Measurements from ENCODE around the gene ZKSCAN1.

The ZKSCAN1 gene

DNA sequence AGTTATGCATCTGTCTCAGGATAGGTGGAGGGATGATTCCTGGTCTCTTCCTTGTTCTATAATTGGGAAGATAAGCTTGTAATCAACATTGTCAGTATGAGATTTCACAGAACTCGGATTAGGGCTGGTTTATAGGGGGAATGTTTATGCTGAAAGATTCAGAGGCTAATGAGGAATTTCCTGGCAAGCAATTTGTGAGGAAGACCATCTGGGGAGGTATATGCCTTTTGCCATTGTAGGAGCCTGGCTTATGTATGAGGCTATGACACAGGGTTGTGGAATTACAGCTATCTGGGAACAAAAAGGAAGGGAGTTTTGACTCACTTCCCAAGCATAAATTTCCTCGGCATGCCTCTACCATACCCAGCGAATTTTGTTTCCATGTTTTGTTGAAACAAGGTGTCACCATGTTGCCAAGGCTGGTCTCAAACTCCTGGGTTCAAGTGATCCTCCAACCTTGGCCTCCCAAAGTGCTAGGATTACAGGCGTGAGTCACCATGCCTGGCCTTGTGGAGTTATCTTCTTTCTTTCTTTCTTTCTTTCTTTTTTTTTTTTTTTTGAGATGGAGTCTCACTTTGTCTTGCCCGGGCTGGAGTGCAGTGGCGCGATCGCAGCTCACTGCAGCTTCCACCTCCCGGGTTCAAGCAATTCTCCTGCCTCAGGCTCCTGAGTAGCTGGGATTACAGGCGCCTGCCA lies 71.8 kb downstream of the ZKSCAN1 start:
- TF ChIP-seq, protein P1, sequence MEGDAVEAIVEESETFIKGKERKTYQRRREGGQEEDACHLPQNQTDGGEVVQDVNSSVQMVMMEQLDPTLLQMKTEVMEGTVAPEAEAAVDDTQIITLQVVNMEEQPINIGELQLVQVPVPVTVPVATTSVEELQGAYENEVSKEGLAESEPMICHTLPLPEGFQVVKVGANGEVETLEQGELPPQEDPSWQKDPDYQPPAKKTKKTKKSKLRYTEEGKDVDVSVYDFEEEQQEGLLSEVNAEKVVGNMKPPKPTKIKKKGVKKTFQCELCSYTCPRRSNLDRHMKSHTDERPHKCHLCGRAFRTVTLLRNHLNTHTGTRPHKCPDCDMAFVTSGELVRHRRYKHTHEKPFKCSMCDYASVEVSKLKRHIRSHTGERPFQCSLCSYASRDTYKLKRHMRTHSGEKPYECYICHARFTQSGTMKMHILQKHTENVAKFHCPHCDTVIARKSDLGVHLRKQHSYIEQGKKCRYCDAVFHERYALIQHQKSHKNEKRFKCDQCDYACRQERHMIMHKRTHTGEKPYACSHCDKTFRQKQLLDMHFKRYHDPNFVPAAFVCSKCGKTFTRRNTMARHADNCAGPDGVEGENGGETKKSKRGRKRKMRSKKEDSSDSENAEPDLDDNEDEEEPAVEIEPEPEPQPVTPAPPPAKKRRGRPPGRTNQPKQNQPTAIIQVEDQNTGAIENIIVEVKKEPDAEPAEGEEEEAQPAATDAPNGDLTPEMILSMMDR (IDR thresholded peaks at IDR 0.05; ENCODE audit: poor library complexity, severe bottlenecking) = no peak
- Histone ChIP-seq H3K9me3 (ENCODE audit: severe bottlenecking) (no peaks in the 10 kb centered on the region), H3K27ac (ENCODE audit: poor library complexity, severe bottlenecking) (peak overlapping the region; percentile 90), H3K4me1 (ENCODE audit: insufficient read depth, poor library complexity, severe bottlenecking) (peaks cover 18% of the 10 kb centered on the region), H3K36me3 (ENCODE audit: low read depth) (peaks cover 21% of the 10 kb centered on the region), H3K27me3 (ENCODE audit: insufficient read depth, poor library complexity, severe bottlenecking) (no peaks in the 10 kb centered on the region), H3K4me3 (ENCODE audit: severe bottlenecking) (no peak overlapping the region)
- DNase-seq (ENCODE audit: low spot score) (no peak), ATAC-seq (ENCODE audit: low read depth) (peak; percentile 71)

DNA sequence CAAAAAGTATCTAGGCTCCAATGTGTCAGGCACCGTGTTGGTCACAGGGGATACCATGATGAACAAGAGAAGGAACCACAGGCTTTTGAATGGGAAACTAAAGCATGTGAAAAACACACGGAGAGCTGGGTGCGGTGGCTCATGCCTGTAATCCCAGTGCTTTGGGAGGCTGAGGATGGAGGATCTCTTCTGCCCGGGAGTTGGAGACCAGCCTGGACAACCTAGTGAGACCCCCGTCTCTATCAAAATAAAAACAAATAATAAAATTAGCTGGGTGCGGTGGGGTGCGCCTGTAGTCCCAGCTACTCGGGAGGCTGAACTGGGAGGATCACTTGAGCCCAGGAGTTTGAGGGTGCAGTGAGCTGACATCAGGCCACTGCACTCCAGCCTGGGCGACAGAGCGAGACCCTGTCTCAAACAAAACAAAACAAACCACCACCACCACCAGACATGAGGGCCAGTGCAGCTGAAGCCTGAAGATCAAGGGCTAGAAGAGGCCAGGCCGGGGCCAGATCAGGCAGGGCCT lies 72.8 kb downstream of the ZKSCAN1 start:
- Histone ChIP-seq H3K27me3 (ENCODE audit: insufficient read depth, poor library complexity, severe bottlenecking) (no peaks in the 10 kb centered on the region), H3K4me1 (ENCODE audit: insufficient read depth, poor library complexity, severe bottlenecking) (peaks cover 15% of the 10 kb centered on the region), H3K36me3 (ENCODE audit: low read depth) (peaks cover 30% of the 10 kb centered on the region), H3K9me3 (ENCODE audit: severe bottlenecking) (no peaks in the 10 kb centered on the region), H3K27ac (ENCODE audit: poor library complexity, severe bottlenecking) (peak overlapping the region; percentile 90), H3K4me3 (ENCODE audit: severe bottlenecking) (peak overlapping the region; percentile 56)
- ATAC-seq (ENCODE audit: low read depth) (no peak), DNase-seq (ENCODE audit: low spot score) (no peak)
- TF ChIP-seq, protein P1 (IDR thresholded peaks at IDR 0.05; ENCODE audit: poor library complexity, severe bottlenecking) = no peak

DNA sequence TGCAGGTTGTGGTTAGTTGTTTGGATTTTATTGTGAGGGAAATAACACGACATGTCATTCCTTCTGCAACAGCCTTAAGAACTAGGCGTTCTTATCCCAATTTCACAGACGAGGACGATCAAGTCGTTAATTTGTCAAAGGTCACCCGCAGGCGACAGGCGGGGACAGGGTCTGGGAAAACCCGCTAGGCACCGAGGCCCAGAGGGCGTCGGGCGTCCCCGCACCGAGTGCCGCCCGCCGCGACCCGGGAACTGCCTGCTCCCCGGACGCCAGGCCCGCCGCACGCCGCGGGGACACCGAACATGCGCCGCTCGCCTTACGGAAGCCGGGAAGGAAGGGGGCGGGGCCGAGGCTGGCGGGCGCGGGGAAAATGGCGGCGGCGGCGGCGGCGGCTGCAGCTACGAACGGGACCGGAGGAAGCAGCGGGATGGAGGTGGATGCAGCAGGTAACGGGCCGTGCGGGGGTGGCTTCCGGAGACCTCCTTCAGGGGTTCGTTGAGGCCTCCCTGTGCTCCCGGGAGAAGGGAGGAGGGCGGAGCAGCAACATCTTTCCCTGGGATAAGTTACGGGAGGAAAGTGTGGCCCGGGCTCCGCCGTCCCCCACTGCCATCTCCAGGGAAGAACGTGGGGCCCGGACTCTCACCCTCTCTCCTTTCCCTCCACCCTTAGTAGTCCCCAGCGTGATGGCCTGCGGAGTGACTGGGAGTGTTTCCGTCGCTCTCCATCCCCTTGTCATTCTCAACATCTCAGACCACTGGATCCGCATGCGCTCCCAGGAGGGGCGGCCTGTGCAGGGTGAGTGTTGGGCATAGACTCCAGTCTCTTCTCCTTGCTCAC lies 73.4 kb downstream of the ZKSCAN1 start, which contains the start of gene COPS6:
COPS6 (plus strand) TSS at position 349 of the 837 bp plus-strand sequence; CDS start at position 371, 22 bp downstream.
- Histone ChIP-seq H3K4me3 (ENCODE audit: severe bottlenecking) (peak within 1 kb of the TSS; percentile 56), H3K27me3 (ENCODE audit: insufficient read depth, poor library complexity, severe bottlenecking) (no peaks in the 10 kb centered on the region), H3K9me3 (ENCODE audit: severe bottlenecking) (no peaks in the 10 kb centered on the region), H3K4me1 (ENCODE audit: insufficient read depth, poor library complexity, severe bottlenecking) (peaks cover 15% of the 10 kb centered on the region), H3K36me3 (ENCODE audit: low read depth) (peaks cover 37% of the 10 kb centered on the region), H3K27ac (ENCODE audit: poor library complexity, severe bottlenecking) (peak within 1 kb of the TSS; percentile 90)
- peak; percentile 6; the same call in 1 of the 3 replicates for ATAC-seq (ENCODE audit: low read depth)
- TF ChIP-seq, protein P1 (IDR thresholded peaks at IDR 0.05; ENCODE audit: poor library complexity, severe bottlenecking) = no peak
- no peak for DNase-seq (ENCODE audit: low spot score)

DNA sequence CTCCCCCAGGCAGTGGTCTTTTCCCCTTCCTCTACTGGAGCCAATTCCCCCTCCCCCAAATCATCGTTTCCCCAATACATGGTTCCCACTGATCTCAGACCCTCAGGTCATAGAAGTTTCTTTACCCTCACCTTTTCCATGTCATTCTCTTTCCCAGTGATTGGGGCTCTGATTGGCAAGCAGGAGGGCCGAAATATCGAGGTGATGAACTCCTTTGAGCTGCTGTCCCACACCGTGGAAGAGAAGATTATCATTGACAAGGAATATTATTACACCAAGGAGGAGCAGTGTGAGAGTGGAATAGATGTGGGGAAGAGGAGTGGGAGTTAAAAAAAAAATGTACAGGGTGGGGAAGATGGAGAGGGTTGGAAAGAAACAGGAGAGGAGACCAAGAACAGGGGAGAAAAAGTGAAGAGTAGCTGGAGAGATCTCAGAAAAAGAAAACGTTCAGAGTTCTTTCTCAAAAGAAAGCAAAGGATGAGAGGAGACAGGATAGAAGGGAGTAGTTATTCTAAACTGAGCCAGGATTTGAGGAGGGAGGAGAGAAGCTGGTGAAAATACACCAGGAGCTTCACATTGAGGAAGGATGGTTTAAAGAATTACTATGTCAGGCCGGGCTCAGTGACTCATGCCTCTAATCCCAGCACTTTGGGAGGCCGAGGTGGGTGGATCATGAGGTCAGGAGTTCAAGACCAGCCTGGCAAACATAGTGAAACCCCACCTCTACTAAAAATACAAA lies 74.2 kb downstream of the ZKSCAN1 start:
- Histone ChIP-seq H3K27me3 (ENCODE audit: insufficient read depth, poor library complexity, severe bottlenecking) (no peaks in the 10 kb centered on the region), H3K27ac (ENCODE audit: poor library complexity, severe bottlenecking) (peak overlapping the region; percentile 90), H3K4me3 (ENCODE audit: severe bottlenecking) (peak overlapping the region; percentile 56), H3K36me3 (ENCODE audit: low read depth) (peaks cover 45% of the 10 kb centered on the region), H3K4me1 (ENCODE audit: insufficient read depth, poor library complexity, severe bottlenecking) (peaks cover 15% of the 10 kb centered on the region), H3K9me3 (ENCODE audit: severe bottlenecking) (no peaks in the 10 kb centered on the region)
- ATAC-seq (ENCODE audit: low read depth) = no peak
- TF ChIP-seq, protein P1 (IDR thresholded peaks at IDR 0.05; ENCODE audit: poor library complexity, severe bottlenecking) = no peak
- no peak for DNase-seq (ENCODE audit: low spot score)

All from RWPE2 (cell line).